Caco-2 (cell line): ENCODE results near the gene ARL6. TPM values are rescaled to one million over a fixed set of nuclear protein-coding genes. Genes with fewer than 3 reads are reported as not detected.

ENCODE experiments used
- BruUV-seq: library from RNA; stranded (reverse); fragments of 400-500 nt; replicated peaks from 2 replicates; lab custom pipeline; 2021; lab: Mats Ljungman, UMichigan
- CTCF ChIA-PET: fragments of 300-600 bp; sonication (Branson Sonifier 250); formaldehyde crosslinking; loops from one replicate; lab custom pipeline; 2022; ENCODE audit warnings: antibody characterized with exemption; lab: Charles Lee
- POLR2A ChIA-PET: fragments of 300-600 bp; sonication (Branson Sonifier 250); formaldehyde crosslinking; loops from one replicate; lab custom pipeline; 2022; ENCODE audit warnings: antibody characterized with exemption; lab: Charles Lee
- DNase-seq, 2 experiments: peaks; one replicate each; pipeline versions ENCODE4 v3.0.0 to v3.0.0-alpha.2; 2020 to 2022
- H3K27me3 ChIP-seq: replicated peaks from 2 replicates; pipeline ENCODE4 v1.6.0; 2011; ENCODE audit warnings: low read length; ENCODE audit not compliant: control insufficient read depth, insufficient read depth
- H3K36me3 ChIP-seq: 2 replicates; pipeline ENCODE4 v1.5.1; 2011; ENCODE audit warnings: low read length; ENCODE audit not compliant: control insufficient read depth, insufficient read depth
- H3K4me1 ChIP-seq: fragments of 250-450 bp; sonication (Bioruptor Pico); 2 replicates; pipeline ENCODE4 v1.5.1; 2020; ENCODE audit warnings: mild to moderate bottlenecking
- H3K4me3 ChIP-seq: 2 replicates; pipeline ENCODE4 v1.5.1; 2011; ENCODE audit warnings: low read depth, mild to moderate bottlenecking, control low read depth, low read length
- H3K9me3 ChIP-seq: fragments of 250-450 bp; sonication (Bioruptor Pico); 2 replicates; pipeline ENCODE4 v1.5.1; 2020; ENCODE audit warnings: mild to moderate bottlenecking, moderate library complexity
- H3K27ac Mint-ChIP-seq: one replicate; pipeline ENCODE4 v1.8.0; 2022; ENCODE audit warnings: mixed read lengths; ENCODE audit not compliant: unreplicated experiment
- H3K27me3 Mint-ChIP-seq: one replicate; pipeline ENCODE4 v1.8.0; 2022; ENCODE audit warnings: mixed read lengths; ENCODE audit not compliant: insufficient read depth, unreplicated experiment
- H3K36me3 Mint-ChIP-seq: one replicate; pipeline ENCODE4 v1.8.0; 2022; ENCODE audit warnings: mild to moderate bottlenecking, mixed read lengths; ENCODE audit not compliant: insufficient read depth, unreplicated experiment
- H3K4me1 Mint-ChIP-seq: one replicate; pipeline ENCODE4 v1.8.0; 2022; ENCODE audit warnings: low read depth, mixed read lengths; ENCODE audit not compliant: unreplicated experiment
- H3K4me3 Mint-ChIP-seq: one replicate; pipeline ENCODE4 v1.8.0; 2022; ENCODE audit warnings: mild to moderate bottlenecking, moderate library complexity, mixed read lengths; ENCODE audit not compliant: unreplicated experiment
- H3K9me3 Mint-ChIP-seq: one replicate; pipeline ENCODE4 v1.8.0; 2022; ENCODE audit warnings: mixed read lengths; ENCODE audit not compliant: unreplicated experiment
- CTCF ChIP-seq, 2 experiments: fragments of 200-600 bp in 1 of 2; IDR thresholded peaks; 1 replicate in 1 of 2; 2 replicates in 1 of 2; pipeline versions ENCODE4 v1.5.1 to v1.8.0; 2011 to 2022; ENCODE audit warnings: antibody characterized with exemption in 1 of 2, control low read depth in 1 of 2, inconsistent platforms in 1 of 2, low read depth in 1 of 2, low read length in 1 of 2, mild to moderate bottlenecking in 1 of 2, moderate library complexity in 1 of 2; ENCODE audit not compliant: insufficient read depth in 1 of 2, severe bottlenecking in 1 of 2, unreplicated experiment in 1 of 2
- intact Hi-C: fragments of 100-400 bp; cut with micrococcal nuclease; formaldehyde crosslinking; loops from one replicate; pipeline ENCODE4 v1.10.0; 2022; ENCODE audit not compliant: unreplicated experiment
- total RNA-seq: library from RNA; stranded (reverse); gene quantifications from 2 replicates; pipeline ENCODE4 v1.2.3, GENCODE V29; 2022

The ARL6 gene
- total RNA-seq, 1 experiment from 2014 or later: 2.0 TPM

DNA sequence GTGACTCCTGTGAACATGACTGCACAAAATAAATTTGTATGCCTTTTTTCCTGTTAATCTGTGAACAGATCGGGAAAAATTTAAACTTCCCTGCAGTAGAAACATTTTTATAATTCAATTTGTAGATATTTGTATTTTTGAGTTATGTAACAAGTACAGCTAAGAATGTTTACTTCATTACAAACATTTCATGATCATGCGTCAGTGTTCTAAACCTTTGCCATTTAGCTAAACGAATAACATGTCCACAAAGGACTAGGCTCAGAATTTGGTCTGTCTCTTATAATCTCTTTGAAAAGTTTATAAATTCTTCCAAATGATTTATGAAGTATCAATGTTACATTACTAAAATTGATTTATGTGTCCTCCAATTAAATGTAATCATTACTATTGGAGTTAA is 39.9 kb downstream of the ARL6 start:
- no peaks in the 10 kb centered on the region for H3K36me3 ChIP-seq
- TF ChIP-seq CTCF (IDR thresholded peaks at IDR 0.05; ENCODE audit: insufficient read depth in 1 of 2, low read depth in 1 of 2, low read length in 1 of 2, severe bottlenecking in 1 of 2, unreplicated experiment in 1 of 2): no peak
- Mint-ChIP-seq H3K36me3 (no peaks in the 10 kb centered on the region), H3K27me3 (peaks cover 7% of the 10 kb centered on the region), H3K27ac (no peak overlapping the region), H3K4me1 (no peaks in the 10 kb centered on the region), H3K9me3 (no peaks in the 10 kb centered on the region), H3K4me3 (no peak overlapping the region)
- no TSS peak for BruUV-seq
- no peaks in the 10 kb centered on the region for H3K4me1 ChIP-seq
- CTCF ChIA-PET: no interaction called here
- intact Hi-C loops: no loop called here
- no peaks in the 10 kb centered on the region for H3K27me3 ChIP-seq
- no peak overlapping the region for H3K4me3 ChIP-seq
- POLR2A ChIA-PET: no interaction called here
- no peaks in the 10 kb centered on the region for H3K9me3 ChIP-seq
- DNase-seq: no peak

DNA sequence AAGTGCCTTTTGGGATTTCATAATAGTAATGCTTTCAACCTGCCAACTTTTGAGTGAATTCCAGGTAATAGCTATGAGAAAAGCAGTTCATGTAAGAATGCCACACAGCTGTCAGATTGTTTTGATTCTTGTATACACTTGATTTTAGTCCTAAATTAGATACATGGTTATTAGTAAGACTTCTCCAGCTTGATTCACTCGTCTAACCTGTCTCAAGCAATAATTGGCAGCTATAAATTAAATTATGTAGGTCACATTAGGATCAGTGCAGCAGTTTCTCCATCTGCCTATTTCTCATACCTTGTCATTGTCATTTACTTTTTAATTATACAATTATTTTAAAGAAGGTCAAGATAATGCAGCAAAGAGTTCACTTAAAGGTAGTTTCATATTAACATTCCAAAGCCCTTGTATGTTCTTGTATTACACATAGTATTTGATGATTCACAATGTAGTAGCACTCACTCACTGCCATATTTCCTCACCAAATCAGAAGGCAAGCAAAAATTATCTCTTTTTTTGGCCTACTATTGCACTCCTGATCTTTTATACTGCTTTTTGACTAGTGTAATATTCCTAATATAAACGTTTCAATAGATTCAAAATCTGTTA is 46.3 kb downstream of the ARL6 start:
- Mint-ChIP-seq H3K4me1 (no peaks in the 10 kb centered on the region), H3K27ac (no peak overlapping the region), H3K9me3 (no peaks in the 10 kb centered on the region), H3K36me3 (no peaks in the 10 kb centered on the region), H3K4me3 (no peak overlapping the region), H3K27me3 (peaks cover 10% of the 10 kb centered on the region)
- H3K4me1 ChIP-seq: no peaks in the 10 kb centered on the region
- H3K4me3 ChIP-seq: no peak overlapping the region
- no peak for DNase-seq
- no peaks in the 10 kb centered on the region for H3K9me3 ChIP-seq
- POLR2A ChIA-PET: no interaction called here
- no peaks in the 10 kb centered on the region for H3K36me3 ChIP-seq
- no peaks in the 10 kb centered on the region for H3K27me3 ChIP-seq
- BruUV-seq: no TSS peak
- CTCF ChIA-PET: no interaction called here
- TF ChIP-seq CTCF (IDR thresholded peaks at IDR 0.05; ENCODE audit: insufficient read depth in 1 of 2, low read depth in 1 of 2, low read length in 1 of 2, severe bottlenecking in 1 of 2, unreplicated experiment in 1 of 2): no peak
- intact Hi-C loops: no loop called here

DNA sequence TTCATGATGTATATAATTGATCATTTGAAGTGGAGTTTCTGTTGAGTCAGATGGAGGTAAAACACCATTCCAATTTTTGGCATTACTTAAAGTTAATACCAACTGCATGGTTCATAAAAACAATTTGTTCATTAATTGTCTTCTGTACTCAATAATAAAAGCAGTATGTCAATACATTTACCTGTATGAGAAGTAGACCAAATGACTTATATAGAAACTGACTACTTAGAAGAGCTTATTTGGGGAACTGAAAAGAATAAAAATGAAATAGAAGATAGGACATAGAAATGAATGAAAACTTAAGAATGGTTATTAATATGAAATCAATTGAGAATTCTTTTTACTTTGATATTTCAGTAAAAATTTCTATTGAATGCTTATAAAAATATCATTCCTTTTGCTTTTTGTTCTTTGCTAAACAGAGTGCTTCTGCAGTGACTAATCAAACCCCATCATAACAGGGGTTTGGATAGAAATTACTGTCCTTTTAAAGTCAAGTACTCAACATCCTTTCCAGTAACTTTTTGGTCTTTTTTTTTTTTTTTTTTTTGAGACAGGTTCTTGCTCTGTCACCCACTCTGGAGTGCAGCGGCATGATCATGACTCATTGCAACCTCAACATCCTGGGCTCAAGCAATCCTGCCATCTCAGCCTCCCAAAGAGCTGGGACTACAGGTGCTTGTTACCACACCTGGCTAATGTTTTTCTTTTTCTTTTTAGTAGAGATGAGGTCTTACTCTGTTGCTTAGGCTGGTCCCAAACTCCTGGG is 50.8 kb downstream of the ARL6 start:
- no peak overlapping the region for H3K27ac Mint-ChIP-seq
- Histone ChIP-seq H3K36me3 (no peaks in the 10 kb centered on the region), H3K4me1 (no peaks in the 10 kb centered on the region), H3K27me3 (no peaks in the 10 kb centered on the region), H3K4me3 (no peak overlapping the region), H3K9me3 (no peaks in the 10 kb centered on the region)
- no peaks in the 10 kb centered on the region for H3K4me1 Mint-ChIP-seq
- no peaks in the 10 kb centered on the region for H3K9me3 Mint-ChIP-seq
- H3K36me3 Mint-ChIP-seq: no peaks in the 10 kb centered on the region
- BruUV-seq: no TSS peak
- H3K27me3 Mint-ChIP-seq: peaks cover 9% of the 10 kb centered on the region
- H3K4me3 Mint-ChIP-seq: no peak overlapping the region
- CTCF ChIA-PET: no interaction called here
- no peak for TF ChIP-seq CTCF (IDR thresholded peaks at IDR 0.05; ENCODE audit: insufficient read depth in 1 of 2, low read depth in 1 of 2, low read length in 1 of 2, severe bottlenecking in 1 of 2, unreplicated experiment in 1 of 2)
- DNase-seq: no peak
- intact Hi-C loops: no loop called here
- POLR2A ChIA-PET: no interaction called here
